ENCODE measurements around the gene ZNF211.

DNA sequence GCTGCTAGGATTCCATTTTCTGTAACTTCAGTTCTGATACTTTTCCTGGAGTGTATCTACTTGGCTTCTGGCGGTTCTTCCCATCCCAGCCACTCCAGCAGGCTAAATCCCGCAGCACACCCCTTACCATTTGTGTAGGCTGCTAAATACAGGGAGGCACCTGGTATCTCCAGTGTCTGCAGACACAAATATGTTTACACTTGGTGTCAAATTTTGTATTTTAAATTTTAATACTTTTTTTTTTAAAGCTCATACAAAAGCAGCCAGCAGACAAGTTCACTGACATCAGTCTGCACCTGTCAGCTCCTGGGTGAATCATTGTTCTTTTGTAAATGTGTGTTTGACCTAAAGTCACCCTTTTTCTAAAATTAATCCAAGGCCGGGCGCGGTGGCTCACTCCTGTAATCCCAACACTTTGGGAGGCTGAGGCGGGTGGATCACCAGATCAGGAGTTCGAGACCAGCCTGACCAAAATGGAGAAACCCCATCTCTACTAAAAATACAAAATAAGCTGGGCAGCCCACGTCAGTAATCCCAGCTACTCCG lies 32.4 kb downstream of the ZNF211 start:
- TF ChIP-seq, protein P1, sequence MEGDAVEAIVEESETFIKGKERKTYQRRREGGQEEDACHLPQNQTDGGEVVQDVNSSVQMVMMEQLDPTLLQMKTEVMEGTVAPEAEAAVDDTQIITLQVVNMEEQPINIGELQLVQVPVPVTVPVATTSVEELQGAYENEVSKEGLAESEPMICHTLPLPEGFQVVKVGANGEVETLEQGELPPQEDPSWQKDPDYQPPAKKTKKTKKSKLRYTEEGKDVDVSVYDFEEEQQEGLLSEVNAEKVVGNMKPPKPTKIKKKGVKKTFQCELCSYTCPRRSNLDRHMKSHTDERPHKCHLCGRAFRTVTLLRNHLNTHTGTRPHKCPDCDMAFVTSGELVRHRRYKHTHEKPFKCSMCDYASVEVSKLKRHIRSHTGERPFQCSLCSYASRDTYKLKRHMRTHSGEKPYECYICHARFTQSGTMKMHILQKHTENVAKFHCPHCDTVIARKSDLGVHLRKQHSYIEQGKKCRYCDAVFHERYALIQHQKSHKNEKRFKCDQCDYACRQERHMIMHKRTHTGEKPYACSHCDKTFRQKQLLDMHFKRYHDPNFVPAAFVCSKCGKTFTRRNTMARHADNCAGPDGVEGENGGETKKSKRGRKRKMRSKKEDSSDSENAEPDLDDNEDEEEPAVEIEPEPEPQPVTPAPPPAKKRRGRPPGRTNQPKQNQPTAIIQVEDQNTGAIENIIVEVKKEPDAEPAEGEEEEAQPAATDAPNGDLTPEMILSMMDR (IDR thresholded peaks at IDR 0.05 in 4 of 5, conservative IDR thresholded peaks at IDR 0.05 in 1 of 5), result no peak
- no peak for TF ChIP-seq POLR2A (IDR thresholded peaks at IDR 0.05)
